H9 (cell line): ENCODE results near the gene ACER3. TPM values are rescaled to one million over a fixed set of nuclear protein-coding genes. Genes with fewer than 3 reads are reported as not detected.

ENCODE experiments used
- DNase-seq: peaks from one replicate; pipeline ENCODE4 v3.0.0-alpha.2; 2017
- H2AFZ ChIP-seq: one replicate; pipeline ENCODE4 v1.6.1; 2013; ENCODE audit warnings: mild to moderate bottlenecking, low read length, control low read depth, moderate library complexity
- H2AK5ac ChIP-seq: 2 replicates; pipeline ENCODE4 v1.6.1; 2013; ENCODE audit warnings: low read length, control low read depth, mixed read lengths; ENCODE audit not compliant: insufficient read length
- H2BK120ac ChIP-seq: one replicate; pipeline ENCODE4 v1.6.1; 2013; ENCODE audit warnings: low read depth, mild to moderate bottlenecking, low read length, control low read depth, inconsistent platforms; ENCODE audit not compliant: poor library complexity, severe bottlenecking
- H2BK12ac ChIP-seq: 2 replicates; pipeline ENCODE4 v1.6.1; 2013; ENCODE audit warnings: low read length, control low read depth, mixed read lengths, low read depth; ENCODE audit not compliant: insufficient read length
- H2BK15ac ChIP-seq: 2 replicates; pipeline ENCODE4 v1.6.1; 2013; ENCODE audit warnings: low read depth, low read length, control low read depth
- H2BK20ac ChIP-seq: one replicate; pipeline ENCODE4 v1.6.1; 2013; ENCODE audit warnings: low read depth, mild to moderate bottlenecking, low read length, control low read depth, inconsistent platforms; ENCODE audit not compliant: poor library complexity, severe bottlenecking
- H2BK5ac ChIP-seq: 2 replicates; pipeline ENCODE4 v1.6.1; 2013; ENCODE audit warnings: low read length, control low read depth, mixed read lengths; ENCODE audit not compliant: insufficient read length
- H3K14ac ChIP-seq: 2 replicates; pipeline ENCODE4 v1.6.1; 2013; ENCODE audit warnings: low read length, control low read depth; ENCODE audit not compliant: insufficient read depth
- H3K18ac ChIP-seq: 2 replicates; pipeline ENCODE4 v1.6.1; 2013; ENCODE audit warnings: low read depth, mild to moderate bottlenecking, mixed read lengths, low read length, control low read depth; ENCODE audit not compliant: insufficient read length
- H3K23ac ChIP-seq: 2 replicates; pipeline ENCODE4 v1.6.1; 2013; ENCODE audit warnings: low read length, control low read depth, mixed read lengths, low read depth; ENCODE audit not compliant: insufficient read length
- H3K23me2 ChIP-seq: 2 replicates; pipeline ENCODE4 v1.6.1; 2013; ENCODE audit warnings: low read depth, mild to moderate bottlenecking, mixed read lengths, low read length, control low read depth; ENCODE audit not compliant: insufficient read length, poor library complexity, severe bottlenecking
- H3K27ac ChIP-seq: 2 replicates; pipeline ENCODE4 v1.5.1; 2013; ENCODE audit warnings: low read length, control low read depth, mixed read lengths, low read depth; ENCODE audit not compliant: insufficient read length
- H3K27me3 ChIP-seq: 2 replicates; pipeline ENCODE4 v1.6.1; 2013; ENCODE audit warnings: low read length, control low read depth, inconsistent platforms; ENCODE audit not compliant: insufficient read depth
- H3K4ac ChIP-seq: 2 replicates; pipeline ENCODE4 v1.6.1; 2013; ENCODE audit warnings: low read depth, mild to moderate bottlenecking, control low read depth, inconsistent platforms, low read length, moderate library complexity
- H3K4me1 ChIP-seq: 2 replicates; pipeline ENCODE4 v1.6.1; 2013; ENCODE audit warnings: low read length, control low read depth, inconsistent platforms; ENCODE audit not compliant: insufficient read depth
- H3K4me2 ChIP-seq: 2 replicates; pipeline ENCODE4 v1.6.1; 2013; ENCODE audit warnings: low read length, control low read depth, mixed read lengths; ENCODE audit not compliant: insufficient read length, insufficient read depth
- H3K56ac ChIP-seq: 2 replicates; pipeline ENCODE4 v1.6.1; 2013; ENCODE audit warnings: low read depth, mild to moderate bottlenecking, mixed read lengths, low read length, control low read depth; ENCODE audit not compliant: insufficient read length
- H3K79me1 ChIP-seq: 2 replicates; pipeline ENCODE4 v1.6.1; 2013; ENCODE audit warnings: low read depth, mild to moderate bottlenecking, moderate library complexity, low read length, control low read depth, inconsistent platforms; ENCODE audit not compliant: insufficient read depth, poor library complexity, severe bottlenecking
- H3K79me2 ChIP-seq: 2 replicates; pipeline ENCODE4 v1.6.1; 2013; ENCODE audit warnings: low read length, control low read depth, inconsistent platforms; ENCODE audit not compliant: insufficient read depth
- H3K9ac ChIP-seq: 2 replicates; pipeline ENCODE4 v1.6.1; 2013; ENCODE audit warnings: low read length, control low read depth, mixed read lengths; ENCODE audit not compliant: insufficient read length; ENCODE audit errors: extremely low read depth
- H3K9me3 ChIP-seq: one replicate; pipeline ENCODE4 v1.6.1; 2013; ENCODE audit warnings: low read depth, low read length, inconsistent platforms; ENCODE audit not compliant: control insufficient read depth
- H3T11ph ChIP-seq: one replicate; pipeline ENCODE4 v1.6.1; 2013; ENCODE audit warnings: mild to moderate bottlenecking, low read length, control low read depth, inconsistent platforms
- H4K20me1 ChIP-seq: one replicate; pipeline ENCODE4 v1.6.1; 2013; ENCODE audit not compliant: control insufficient read depth, insufficient read length, insufficient read depth
- H4K5ac ChIP-seq: 2 replicates; pipeline ENCODE4 v1.6.1; 2013; ENCODE audit warnings: low read depth, mild to moderate bottlenecking, mixed read lengths, low read length, control low read depth; ENCODE audit not compliant: insufficient read length
- H4K8ac ChIP-seq: replicated peaks from 2 replicates; pipeline ENCODE4 v1.6.1; 2013; ENCODE audit warnings: low read length, control low read depth, mixed read lengths, low read depth; ENCODE audit not compliant: insufficient read length
- H4K91ac ChIP-seq: 2 replicates; pipeline ENCODE4 v1.6.1; 2013; ENCODE audit warnings: low read depth, mild to moderate bottlenecking, moderate library complexity, mixed read lengths, low read length, control low read depth; ENCODE audit not compliant: insufficient read length
- H3K27ac Mint-ChIP-seq, 3 experiments: 2 replicates in 2 of 3; 3 replicates in 1 of 3; pipeline ENCODE4 v1.8.0; 2020 to 2021; ENCODE audit warnings: mixed read lengths in 3 of 3, mild to moderate bottlenecking in 1 of 3, moderate library complexity in 1 of 3
- H3K27me3 Mint-ChIP-seq: 2 replicates; pipeline ENCODE4 v1.8.0; 2021; ENCODE audit warnings: low read depth, mild to moderate bottlenecking, moderate library complexity, mixed read lengths
- H3K36me3 Mint-ChIP-seq, 3 experiments: 2 replicates in 2 of 3; 3 replicates in 1 of 3; pipeline ENCODE4 v1.8.0; 2020 to 2021; ENCODE audit warnings: low read depth in 3 of 3, mixed read lengths in 3 of 3; ENCODE audit not compliant: insufficient read depth in 1 of 3
- H3K4me1 Mint-ChIP-seq, 2 experiments: 2 replicates each; pipeline ENCODE4 v1.8.0; 2020; ENCODE audit warnings: mixed read lengths in 2 of 2
- H3K4me3 Mint-ChIP-seq, 2 experiments: 2 replicates in 1 of 2; 3 replicates in 1 of 2; pipeline ENCODE4 v1.8.0; 2020 to 2021; ENCODE audit warnings: mild to moderate bottlenecking in 2 of 2, mixed read lengths in 2 of 2, moderate library complexity in 1 of 2
- H3K9me3 Mint-ChIP-seq, 2 experiments: 2 replicates in 1 of 2; 3 replicates in 1 of 2; pipeline ENCODE4 v1.8.0; 2020; ENCODE audit warnings: mild to moderate bottlenecking in 2 of 2, mixed read lengths in 2 of 2, moderate library complexity in 1 of 2
- CTCF ChIP-seq: fragments of 200-600 bp; sonication (generic); conservative IDR thresholded peaks from 3 replicates; pipeline ENCODE4 v1.8.0; 2021; ENCODE audit warnings: antibody characterized with exemption, mild to moderate bottlenecking
- WGBS: extraction: QIAGEN DNeasy Blood & Tissue Kit; methylation state at CpG from one replicate; pipeline ENCODE4 v1.1.7; 2013; ENCODE audit warnings: missing lambda C conversion rate, low lambda C conversion rate, mixed read lengths; ENCODE audit not compliant: insufficient read length; ENCODE audit errors: extremely low coverage; 5-methylcytosine and 5-hydroxymethylcytosine counted together
- total RNA-seq: library from RNA; stranded (reverse); gene quantifications from 2 replicates; pipeline ENCODE4 v1.2.1, GENCODE V29; 2021

Gene ACER3
- total RNA-seq, 1 experiment from 2014 or later = 14.7 TPM

- Mint-ChIP-seq H3K36me3 (no peaks in the 10 kb centered on the region), H3K9me3 (no peaks in the 10 kb centered on the region; a peak in 1 of 5 replicates), H3K27ac (no peak overlapping the region), H3K4me3 (no peak overlapping the region), H3K4me1 (peaks cover 3 to 5% of the 10 kb centered on the region in 2 experiments; a peak in 2 of 4 replicates), H3K27me3 (no peaks in the 10 kb centered on the region)
- H3K23ac ChIP-seq = no peak overlapping the region
- H3K4me2 ChIP-seq = no peak overlapping the region
- WGBS = no CpG with 5 or more reads among the region's 4 CpGs
- H3K79me2 ChIP-seq = no peaks in the 10 kb centered on the region
- no peak overlapping the region for H2BK20ac ChIP-seq
- H2BK120ac ChIP-seq = no peak overlapping the region
- no peak overlapping the region for H3K14ac ChIP-seq
- H3T11ph ChIP-seq = no peak overlapping the region
- no peak overlapping the region for H4K5ac ChIP-seq
- no peaks in the 10 kb centered on the region for H3K27me3 ChIP-seq
- no peak overlapping the region for H4K8ac ChIP-seq
- no peaks in the 10 kb centered on the region for H3K23me2 ChIP-seq
- H3K4ac ChIP-seq = no peak overlapping the region
- no peak for TF ChIP-seq CTCF
- no peak overlapping the region for H2BK15ac ChIP-seq
- H2AK5ac ChIP-seq = no peak overlapping the region
- H3K18ac ChIP-seq = no peak overlapping the region
- H3K27ac ChIP-seq = no peak overlapping the region
- no peak overlapping the region for H3K9ac ChIP-seq
- no peak overlapping the region for H2BK5ac ChIP-seq
- H4K20me1 ChIP-seq = no peaks in the 10 kb centered on the region
- no peak overlapping the region for H3K56ac ChIP-seq
- no peaks in the 10 kb centered on the region for H3K9me3 ChIP-seq
- H4K91ac ChIP-seq = no peak overlapping the region
- H2AFZ ChIP-seq = no peak overlapping the region
- no peak for DNase-seq
- H3K79me1 ChIP-seq = no peaks in the 10 kb centered on the region
- no peak overlapping the region for H2BK12ac ChIP-seq
- H3K4me1 ChIP-seq = no peaks in the 10 kb centered on the region
Observed at GRCh38 chr11:76880956-76881355, 20.2 kb downstream of the ACER3 start.
